ENCODE data around the gene ST3GAL2. TPM values are rescaled to one million over a fixed set of nuclear protein-coding genes. Genes with fewer than 3 reads are reported as not detected.

ST3GAL2 gene
- total RNA-seq, 1 donor from 2014 or later: 67.6 TPM

DNA sequence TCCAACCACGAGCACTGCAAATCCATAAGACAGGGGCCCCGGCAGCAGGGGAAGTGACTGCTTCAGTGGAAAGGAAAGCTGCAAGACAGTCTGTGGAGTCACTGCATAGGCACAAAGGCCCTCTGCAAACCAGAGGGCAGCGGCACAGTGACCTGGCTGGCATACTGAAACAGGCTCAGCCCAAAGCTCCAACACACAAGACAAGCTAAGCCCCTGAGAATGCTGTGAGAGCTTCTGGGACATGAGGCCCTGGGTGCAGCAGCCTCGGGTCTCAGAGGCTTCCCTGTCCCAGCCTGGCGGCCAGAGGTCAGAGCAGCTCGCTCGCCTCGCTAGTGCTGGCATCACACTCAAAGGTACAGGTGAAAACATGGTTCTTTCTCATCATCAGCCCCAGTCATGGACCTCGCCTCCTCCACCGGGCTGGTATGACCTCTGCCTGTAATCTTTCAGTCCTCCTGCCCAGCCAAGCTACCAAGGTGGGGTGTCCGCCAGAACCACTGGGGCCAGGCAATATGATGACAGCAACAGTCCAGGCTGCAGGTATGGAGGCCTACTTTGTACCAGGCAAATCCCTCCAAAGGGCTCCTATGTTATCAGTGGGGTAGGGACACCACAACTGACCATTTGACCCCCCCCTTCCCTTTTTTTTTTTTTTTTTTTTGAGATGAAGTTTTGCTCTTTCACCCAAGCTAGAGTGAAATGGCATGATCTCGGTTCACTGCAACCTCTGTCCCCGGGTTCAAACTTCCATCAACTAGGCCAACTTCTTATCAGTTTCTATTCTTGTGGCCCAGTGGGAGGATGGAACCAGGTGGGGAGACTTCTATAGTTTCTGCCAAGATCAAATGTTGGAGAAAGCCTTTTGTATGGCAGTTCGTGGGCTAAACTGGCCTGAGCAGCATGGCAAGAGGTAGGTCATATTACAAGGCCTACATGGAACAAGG is 19.2 kb downstream of the ST3GAL2 start:
- Mint-ChIP-seq H3K27ac (ENCODE audit: unreplicated experiment) (no peak overlapping the region), H3K27me3 (ENCODE audit: unreplicated experiment) (no peaks in the 10 kb centered on the region), H3K9me3 (ENCODE audit: unreplicated experiment) (no peaks in the 10 kb centered on the region), H3K4me1 (ENCODE audit: unreplicated experiment) (peaks cover 21% of the 10 kb centered on the region), H3K36me3 (ENCODE audit: unreplicated experiment) (peaks cover 4% of the 10 kb centered on the region), H3K4me3 (ENCODE audit: unreplicated experiment) (no peak overlapping the region)
- TF ChIP-seq, protein P1, sequence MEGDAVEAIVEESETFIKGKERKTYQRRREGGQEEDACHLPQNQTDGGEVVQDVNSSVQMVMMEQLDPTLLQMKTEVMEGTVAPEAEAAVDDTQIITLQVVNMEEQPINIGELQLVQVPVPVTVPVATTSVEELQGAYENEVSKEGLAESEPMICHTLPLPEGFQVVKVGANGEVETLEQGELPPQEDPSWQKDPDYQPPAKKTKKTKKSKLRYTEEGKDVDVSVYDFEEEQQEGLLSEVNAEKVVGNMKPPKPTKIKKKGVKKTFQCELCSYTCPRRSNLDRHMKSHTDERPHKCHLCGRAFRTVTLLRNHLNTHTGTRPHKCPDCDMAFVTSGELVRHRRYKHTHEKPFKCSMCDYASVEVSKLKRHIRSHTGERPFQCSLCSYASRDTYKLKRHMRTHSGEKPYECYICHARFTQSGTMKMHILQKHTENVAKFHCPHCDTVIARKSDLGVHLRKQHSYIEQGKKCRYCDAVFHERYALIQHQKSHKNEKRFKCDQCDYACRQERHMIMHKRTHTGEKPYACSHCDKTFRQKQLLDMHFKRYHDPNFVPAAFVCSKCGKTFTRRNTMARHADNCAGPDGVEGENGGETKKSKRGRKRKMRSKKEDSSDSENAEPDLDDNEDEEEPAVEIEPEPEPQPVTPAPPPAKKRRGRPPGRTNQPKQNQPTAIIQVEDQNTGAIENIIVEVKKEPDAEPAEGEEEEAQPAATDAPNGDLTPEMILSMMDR (IDR thresholded peaks at IDR 0.05): no peak
- no peak for DNase-seq (ENCODE audit: extremely low spot score, unreplicated experiment)

DNA sequence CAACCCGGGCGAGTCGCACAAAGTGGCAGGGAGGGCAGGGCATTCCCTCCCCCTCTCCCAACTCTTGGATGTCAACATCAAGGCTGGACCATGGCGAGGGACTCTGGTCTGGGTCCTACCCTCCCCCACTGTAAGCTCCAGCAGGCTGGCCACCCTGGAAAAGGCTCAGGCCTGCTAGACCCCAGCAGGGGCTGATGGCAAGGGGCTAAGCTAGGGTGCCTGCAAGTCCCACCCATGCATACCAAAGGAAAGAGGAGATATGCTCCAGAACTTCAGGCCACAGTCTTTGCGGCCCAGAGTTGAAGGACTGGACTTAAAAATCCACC is 19.9 kb downstream of the ST3GAL2 start:
- Mint-ChIP-seq H3K27ac (ENCODE audit: unreplicated experiment) (no peak overlapping the region), H3K4me1 (ENCODE audit: unreplicated experiment) (peaks cover 23% of the 10 kb centered on the region), H3K4me3 (ENCODE audit: unreplicated experiment) (no peak overlapping the region)

DNA sequence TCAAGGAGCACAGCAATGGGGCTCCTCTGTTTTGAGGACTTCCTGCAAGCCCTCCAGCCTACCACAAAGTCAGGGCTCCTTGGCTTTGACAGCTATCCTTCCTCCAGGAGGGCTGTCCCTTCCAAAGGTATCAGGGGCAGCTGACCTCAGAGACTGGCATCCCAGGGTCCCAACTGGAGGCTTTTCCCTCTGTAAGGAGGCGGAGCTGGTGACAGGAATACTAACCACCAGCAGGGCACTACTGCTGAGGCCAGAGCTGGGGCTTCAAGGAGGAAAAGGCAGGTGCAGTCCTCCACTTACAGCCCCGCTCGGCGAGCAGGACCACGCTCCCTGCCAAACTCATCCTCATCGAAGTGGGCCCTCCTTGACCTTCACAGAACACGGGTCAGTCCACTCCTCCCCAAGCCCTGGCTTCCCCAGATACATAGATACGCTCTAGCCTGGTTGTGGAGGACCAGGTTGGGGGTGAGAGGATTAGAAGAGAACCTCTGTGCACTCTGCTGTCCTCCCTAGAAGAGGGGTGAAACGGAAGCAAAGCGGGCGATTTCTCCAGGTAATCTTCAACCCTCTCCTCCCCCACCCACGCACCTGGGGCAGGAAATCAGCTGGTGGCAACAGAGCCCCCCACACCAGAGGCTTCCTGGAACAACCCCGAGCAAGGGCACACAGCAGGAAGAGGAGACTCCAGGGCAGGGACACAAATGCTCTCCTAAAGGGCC is 20.5 kb downstream of the ST3GAL2 start:
- no peak overlapping the region for H3K27ac Mint-ChIP-seq (ENCODE audit: unreplicated experiment)
- no peak for DNase-seq (ENCODE audit: extremely low spot score, unreplicated experiment)
- H3K4me1 Mint-ChIP-seq (ENCODE audit: unreplicated experiment): peaks cover 23% of the 10 kb centered on the region
- peaks cover 2% of the 10 kb centered on the region for H3K36me3 Mint-ChIP-seq (ENCODE audit: unreplicated experiment)
- no peaks in the 10 kb centered on the region for H3K9me3 Mint-ChIP-seq (ENCODE audit: unreplicated experiment)
- H3K4me3 Mint-ChIP-seq (ENCODE audit: unreplicated experiment): no peak overlapping the region
- TF ChIP-seq, protein P1 (IDR thresholded peaks at IDR 0.05): no peak
- no peaks in the 10 kb centered on the region for H3K27me3 Mint-ChIP-seq (ENCODE audit: unreplicated experiment)

More for the DNA sequence above, 19.9 kb downstream of the ST3GAL2 start:
- TF ChIP-seq, protein P1 (IDR thresholded peaks at IDR 0.05): no peak
- H3K27me3 Mint-ChIP-seq (ENCODE audit: unreplicated experiment): no peaks in the 10 kb centered on the region
- H3K36me3 Mint-ChIP-seq (ENCODE audit: unreplicated experiment): peaks cover 2% of the 10 kb centered on the region
- H3K9me3 Mint-ChIP-seq (ENCODE audit: unreplicated experiment): no peaks in the 10 kb centered on the region
- no peak for DNase-seq (ENCODE audit: extremely low spot score, unreplicated experiment)

DNA sequence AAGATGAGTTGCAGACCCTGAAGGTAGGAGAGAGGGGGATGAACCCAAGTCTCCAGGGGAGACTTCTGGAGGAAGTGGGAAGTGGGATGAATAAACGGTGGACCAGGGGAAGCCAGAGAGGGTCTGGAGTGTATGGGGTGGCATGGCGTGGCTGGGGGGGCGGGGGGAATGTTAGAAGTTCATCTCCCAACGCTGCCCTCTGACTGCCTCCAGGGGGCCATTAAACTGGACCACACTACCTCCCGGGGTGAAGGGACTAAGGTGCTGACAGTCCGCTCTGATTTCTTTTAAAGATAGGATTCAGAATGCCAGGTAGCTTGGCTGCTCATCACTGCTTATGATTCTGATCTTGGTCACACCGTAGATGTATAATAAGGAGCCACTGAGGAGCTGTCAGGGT is 21.2 kb downstream of the ST3GAL2 start:
- Mint-ChIP-seq H3K36me3 (ENCODE audit: unreplicated experiment) (peaks cover 2% of the 10 kb centered on the region), H3K27ac (ENCODE audit: unreplicated experiment) (peak overlapping the region; percentile 38), H3K4me1 (ENCODE audit: unreplicated experiment) (peaks cover 17% of the 10 kb centered on the region), H3K27me3 (ENCODE audit: unreplicated experiment) (no peaks in the 10 kb centered on the region), H3K9me3 (ENCODE audit: unreplicated experiment) (no peaks in the 10 kb centered on the region), H3K4me3 (ENCODE audit: unreplicated experiment) (no peak overlapping the region)
- TF ChIP-seq, protein P1 (IDR thresholded peaks at IDR 0.05): no peak
- DNase-seq (ENCODE audit: extremely low spot score, unreplicated experiment): no peak
